Spinal cord (tissue), 10 donors: ENCODE data around the gene PREX1. TPM values are rescaled to one million over a fixed set of nuclear protein-coding genes. Genes with fewer than 3 reads are reported as not detected.

Experiments
- DNase-seq, 6 donors: peaks; one replicate each; pipeline versions ENCODE4 v3.0.0 to v3.0.0-alpha.2; 2013 to 2015; ENCODE audit warnings: low spot score in 6 of 6, low read depth in 4 of 6
- H3K27ac ChIP-seq: one replicate; pipeline ENCODE4 v1.5.1; 2013; ENCODE audit warnings: low read depth, low read length, control low read depth
- H3K27me3 ChIP-seq: one replicate; pipeline ENCODE4 v1.6.1; 2013; ENCODE audit warnings: low read length; ENCODE audit not compliant: control insufficient read depth, insufficient read depth
- H3K36me3 ChIP-seq: one replicate; pipeline ENCODE4 v1.6.1; 2013; ENCODE audit warnings: low read length; ENCODE audit not compliant: control insufficient read depth, insufficient read depth
- H3K4me1 ChIP-seq: one replicate; pipeline ENCODE4 v1.6.1; 2013; ENCODE audit warnings: low read length; ENCODE audit not compliant: control insufficient read depth, insufficient read depth
- H3K4me3 ChIP-seq: one replicate; pipeline ENCODE4 v1.5.1; 2013; ENCODE audit warnings: low read depth, low read length, control low read depth
- H3K9me3 ChIP-seq: one replicate; pipeline ENCODE4 v1.6.1; 2013; ENCODE audit warnings: low read length; ENCODE audit not compliant: control insufficient read depth, insufficient read depth
- WGBS: methylation state at CpG from one replicate; pipeline ENCODE4 v1.1.5; 2013; ENCODE audit warnings: missing lambda C conversion rate; ENCODE audit not compliant: insufficient coverage; 5-methylcytosine and 5-hydroxymethylcytosine counted together
- polyA plus RNA-seq, 2 donors: library from polyadenylated mRNA; unstranded; fragments of 120-200 nt; gene quantifications; one replicate each; pipeline ENCODE4 v1.2.1, GENCODE V29; 2013; ENCODE audit not compliant: insufficient read length in 2 of 2
- total RNA-seq, 2 donors: library from RNA; depleted of rRNA in 1 of 2; stranded (reverse); fragments of 120-200 nt in 1 of 2; fragments of >200 nt in 1 of 2; gene quantifications; one replicate each; pipeline versions ENCODE4 v1.2.3 to v1.2.4, GENCODE V29; 2013 to 2014
- donor health status: healthy.

The PREX1 gene
- total and polyA plus RNA-seq, 4 donors = 46.7 to 99.1 (median 72.9) TPM

DNA sequence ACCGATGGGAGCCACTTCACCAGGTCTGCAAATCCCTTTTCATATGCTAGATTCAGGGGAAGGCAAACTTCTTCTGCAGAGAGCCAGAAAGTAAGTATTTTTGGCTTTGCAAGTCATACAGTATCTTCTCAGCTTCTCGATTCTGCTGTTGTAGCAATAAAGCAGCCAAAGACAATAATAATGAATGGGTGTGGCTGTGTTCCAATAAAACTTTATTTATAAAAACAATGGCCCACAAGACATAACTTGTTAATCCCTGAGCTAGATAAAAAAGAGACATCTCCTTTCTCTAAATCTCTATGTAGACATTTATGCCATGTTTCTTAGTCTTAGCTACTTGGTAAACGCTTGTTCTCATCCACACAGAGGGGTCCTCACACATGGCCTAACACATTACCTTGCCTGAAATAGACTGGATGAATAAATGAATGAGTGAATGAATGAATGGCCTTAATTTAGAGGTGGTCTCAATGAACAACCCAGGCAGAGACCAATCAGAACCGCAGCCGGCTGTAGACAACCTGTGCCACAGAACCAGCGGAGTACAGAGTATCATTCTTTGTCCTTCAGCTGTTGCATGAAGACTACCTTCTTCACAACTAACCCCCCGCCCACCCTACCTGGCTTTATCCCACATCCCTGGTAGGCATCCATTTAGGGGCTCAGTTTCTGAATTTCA is 13.5 kb upstream of the PREX1 start:
- Histone ChIP-seq H3K36me3 (no peaks in the 10 kb centered on the region), H3K4me3 (no peak overlapping the region), H3K9me3 (no peaks in the 10 kb centered on the region), H3K4me1 (peaks cover 2% of the 10 kb centered on the region), H3K27me3 (no peaks in the 10 kb centered on the region), H3K27ac (no peak overlapping the region)
- WGBS = 80% methylated on average over 1 of the region's 7 CpGs
- DNase-seq = no peak

DNA sequence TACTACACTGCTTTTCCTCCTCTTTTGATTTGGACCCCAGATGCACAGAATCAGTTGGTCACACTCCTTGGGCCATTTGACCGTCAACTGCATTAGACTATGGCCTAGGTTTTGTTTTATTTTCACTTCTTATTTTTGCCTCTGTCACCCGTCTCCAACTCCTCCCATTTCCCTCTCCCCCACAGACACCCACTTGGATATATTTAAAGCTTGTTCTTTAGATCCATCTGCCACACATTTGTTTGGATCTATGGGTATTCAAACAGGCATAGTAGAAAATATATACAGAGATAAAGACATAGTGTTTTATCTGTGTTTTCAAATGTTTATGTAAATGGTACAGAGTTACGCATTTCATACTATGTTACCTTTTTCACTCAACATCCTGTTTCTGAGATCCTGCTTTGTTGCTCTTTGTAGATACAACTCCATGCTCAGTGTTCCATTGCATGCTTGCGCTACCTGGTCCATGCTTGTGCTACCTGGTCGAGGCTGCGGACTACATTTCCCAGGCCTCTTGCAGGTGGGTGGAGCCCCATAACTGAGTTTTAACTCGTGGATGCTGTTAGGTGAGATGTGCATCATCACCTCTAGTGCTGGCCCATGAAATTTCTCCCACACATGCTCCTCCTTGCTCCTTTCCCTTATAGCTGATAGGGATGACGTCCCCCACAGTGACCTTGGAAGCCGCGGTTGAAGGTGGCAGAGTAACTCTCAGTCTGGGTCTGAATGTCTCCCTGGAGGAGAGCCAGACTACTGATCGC is 11.5 kb upstream of the PREX1 start:
- Histone ChIP-seq H3K9me3 (no peaks in the 10 kb centered on the region), H3K27me3 (no peaks in the 10 kb centered on the region), H3K4me1 (no peaks in the 10 kb centered on the region), H3K27ac (no peak overlapping the region), H3K4me3 (no peak overlapping the region), H3K36me3 (no peaks in the 10 kb centered on the region)
- DNase-seq = peak in 2 of 6 donors; percentile 22 to 50
- 80% methylated on average over 7 of the region's 11 CpGs for WGBS

- H3K36me3 ChIP-seq = no peaks in the 10 kb centered on the region
- no peaks in the 10 kb centered on the region for H3K9me3 ChIP-seq
- WGBS = 88% methylated on average over 1 of the region's 3 CpGs
- no peak overlapping the region for H3K4me3 ChIP-seq
- no peaks in the 10 kb centered on the region for H3K4me1 ChIP-seq
- H3K27ac ChIP-seq = no peak overlapping the region
- H3K27me3 ChIP-seq = no peaks in the 10 kb centered on the region
- no peak for DNase-seq
These were observed 9.2 kb upstream of the PREX1 start for GRCh38 chr20:48837014-48837413.

- DNase-seq = no peak
- H3K27ac ChIP-seq = no peak overlapping the region
- no peaks in the 10 kb centered on the region for H3K36me3 ChIP-seq
- no peaks in the 10 kb centered on the region for H3K9me3 ChIP-seq
- H3K27me3 ChIP-seq = no peaks in the 10 kb centered on the region
- WGBS = 92% methylated on average over 2 of the region's 2 CpGs
- H3K4me3 ChIP-seq = no peak overlapping the region
- H3K4me1 ChIP-seq = peaks cover 10% of the 10 kb centered on the region
These were observed 7.6 kb upstream of the PREX1 start for GRCh38 chr20:48835390-48835789.

GRCh38 chr20:48834278-48834677 is 6.5 kb upstream of the PREX1 start:
- DNase-seq = no peak
- H3K4me1 ChIP-seq = peaks cover 10% of the 10 kb centered on the region
- H3K36me3 ChIP-seq = no peaks in the 10 kb centered on the region
- H3K27ac ChIP-seq = no peak overlapping the region
- H3K4me3 ChIP-seq = no peak overlapping the region
- H3K27me3 ChIP-seq = no peaks in the 10 kb centered on the region
- 71% methylated on average over 2 of the region's 2 CpGs for WGBS
- H3K9me3 ChIP-seq = no peaks in the 10 kb centered on the region

DNA sequence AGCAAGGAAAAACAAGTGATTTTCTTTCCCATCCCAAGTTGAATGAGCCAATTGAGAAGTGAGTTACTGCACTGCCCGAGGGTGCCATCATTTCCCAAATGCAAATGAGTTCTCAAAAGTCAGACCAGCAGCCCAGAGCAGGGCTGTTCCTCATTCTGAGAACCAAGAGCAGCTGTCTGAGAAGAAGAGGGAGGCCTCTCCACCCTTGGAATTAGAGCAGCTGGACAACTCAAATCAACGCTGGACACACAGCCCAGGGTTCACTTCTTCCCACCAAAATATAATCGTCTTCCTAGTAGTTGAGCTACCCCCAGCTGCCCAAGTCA is 4.6 kb upstream of the PREX1 start:
- WGBS = 0% methylated on average over 1 of the region's 3 CpGs
- Histone ChIP-seq H3K4me1 (peaks cover 15% of the 10 kb centered on the region), H3K27me3 (no peaks in the 10 kb centered on the region), H3K36me3 (no peaks in the 10 kb centered on the region), H3K4me3 (no peak overlapping the region), H3K9me3 (no peaks in the 10 kb centered on the region), H3K27ac (no peak overlapping the region)
- peak in 1 of 6 donors; percentile 72 for DNase-seq

- peaks cover 19% of the 10 kb centered on the region for H3K4me1 ChIP-seq
- no peak overlapping the region for H3K4me3 ChIP-seq
- H3K9me3 ChIP-seq = no peaks in the 10 kb centered on the region
- no peak overlapping the region for H3K27ac ChIP-seq
- peak in 1 of 6 donors; percentile 61 for DNase-seq
- 32% methylated on average over 5 of the region's 7 CpGs for WGBS
- no peaks in the 10 kb centered on the region for H3K36me3 ChIP-seq
- no peaks in the 10 kb centered on the region for H3K27me3 ChIP-seq
These were observed 4.1 kb upstream of the PREX1 start for GRCh38 chr20:48831718-48832404.

DNA sequence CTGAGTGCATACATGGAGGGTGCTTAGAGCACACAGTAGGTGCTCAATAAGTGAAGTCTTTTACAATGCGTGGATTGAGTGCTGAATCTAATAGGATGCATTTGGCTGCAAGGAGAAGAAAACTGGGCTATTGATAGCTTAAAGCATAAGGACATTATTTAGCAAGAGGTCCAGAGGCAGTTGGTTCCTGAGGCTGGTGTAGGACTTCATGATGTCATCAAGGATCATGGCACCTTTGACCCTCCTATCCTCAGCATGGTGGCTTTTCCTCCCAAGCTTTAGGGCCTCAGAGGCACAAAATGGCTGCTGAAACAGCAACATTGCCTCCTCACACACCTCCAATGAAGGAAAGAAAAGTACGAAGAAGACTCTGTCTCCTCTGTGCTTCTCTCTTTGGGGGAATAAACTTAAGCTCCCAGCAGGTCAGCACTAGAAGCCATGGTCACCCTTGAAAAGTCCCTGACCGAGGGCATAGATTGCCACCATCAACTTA is 3.1 kb upstream of the PREX1 start:
- Histone ChIP-seq H3K4me1 (peaks cover 25% of the 10 kb centered on the region), H3K36me3 (no peaks in the 10 kb centered on the region), H3K4me3 (no peak overlapping the region), H3K27me3 (no peaks in the 10 kb centered on the region), H3K9me3 (no peaks in the 10 kb centered on the region), H3K27ac (no peak overlapping the region)
- DNase-seq = no peak
- WGBS = 100% methylated on average over 2 of the region's 3 CpGs

DNA sequence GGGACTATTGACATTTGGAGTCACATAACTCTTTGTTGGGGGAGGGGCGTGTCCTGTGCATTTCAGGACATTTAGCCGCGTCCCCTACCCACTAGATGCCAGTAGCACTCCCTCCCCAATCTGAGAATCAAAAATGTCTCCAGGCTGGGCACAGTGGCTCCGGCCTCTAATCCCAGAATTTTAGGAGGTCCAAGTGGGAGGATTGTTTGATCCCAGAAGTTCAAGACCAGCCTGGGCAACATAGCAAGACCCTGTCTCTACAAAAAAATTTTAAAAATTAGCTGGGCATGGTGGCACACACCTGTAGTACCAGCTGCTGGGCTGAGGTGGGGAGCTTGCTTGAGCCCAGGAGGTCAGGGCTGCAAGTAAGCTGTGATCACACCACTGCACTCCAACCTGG is 2.1 kb upstream of the PREX1 start:
- Histone ChIP-seq H3K4me1 (peaks cover 30% of the 10 kb centered on the region), H3K36me3 (no peaks in the 10 kb centered on the region), H3K9me3 (no peaks in the 10 kb centered on the region), H3K27ac (no peak overlapping the region), H3K27me3 (no peaks in the 10 kb centered on the region), H3K4me3 (no peak overlapping the region)
- DNase-seq = no peak
- WGBS = no CpG with 5 or more reads among the region's 4 CpGs
